Measurements from ENCODE around the gene VDAC1.

VDAC1 gene

DNA sequence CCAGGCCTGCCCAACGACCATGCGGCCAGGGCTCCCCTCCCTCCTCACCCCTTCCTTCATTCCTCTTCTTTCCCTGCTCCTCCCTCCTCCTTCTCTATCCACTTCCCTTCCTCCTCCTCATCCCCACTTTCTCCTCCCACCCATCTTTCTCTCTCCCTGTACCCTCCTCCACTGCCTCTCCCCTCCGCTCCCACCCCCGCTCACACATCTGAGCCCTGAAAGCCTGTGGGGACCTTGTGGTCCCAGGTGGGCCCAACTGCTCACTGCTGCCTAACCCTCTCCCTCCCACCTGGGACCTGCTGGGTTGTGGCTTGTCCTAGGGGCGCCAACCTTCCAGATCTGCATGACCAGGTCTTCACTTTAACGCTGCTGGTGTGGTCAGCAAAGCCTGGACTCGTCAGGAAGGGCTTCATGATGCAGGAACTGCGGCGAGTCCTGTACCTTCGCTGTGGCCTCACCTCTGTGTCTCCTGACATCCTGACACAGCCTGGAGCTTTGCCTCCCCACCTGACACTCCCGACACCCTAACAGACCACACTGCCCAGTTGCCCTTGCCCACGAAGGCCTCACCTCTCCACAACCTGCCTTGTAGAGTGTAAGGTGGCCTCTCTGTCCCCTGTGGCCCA is 71.0 kb downstream of the VDAC1 start:
- WGBS: 85% methylated on average over 12 of the region's 12 CpGs
- no peak for DNase-seq
- no peak overlapping the region for H2AFZ ChIP-seq (ENCODE audit: low read depth, low read length)
- no peak overlapping the region for H2BK5ac ChIP-seq (ENCODE audit: low read depth, low read length, poor library complexity, severe bottlenecking)
- H3K4me3 ChIP-seq (ENCODE audit: insufficient read depth in 1 of 2, low read depth in 1 of 2, low read length in 2 of 2): no peak overlapping the region
- peaks cover 0 to 23% of the 10 kb centered on the region in 2 experiments for H3K27me3 ChIP-seq (ENCODE audit: control insufficient read depth in 1 of 2, insufficient read depth in 1 of 2, low read length in 2 of 2)
- no peaks in the 10 kb centered on the region for H3K9me3 ChIP-seq (ENCODE audit: control insufficient read depth, low read length)
- H3K9ac ChIP-seq (ENCODE audit: low read length): no peak overlapping the region
- no peak overlapping the region for H3K18ac ChIP-seq (ENCODE audit: low read depth in 1 of 2, low read length in 2 of 2)
- no peaks in the 10 kb centered on the region for H3K79me1 ChIP-seq (replicated peaks; ENCODE audit: low read length, poor library complexity, severe bottlenecking)
- H4K91ac ChIP-seq (ENCODE audit: low read length): no peak overlapping the region
- peak overlapping the region in 1 of 2 experiments; percentile 63 for H3K14ac ChIP-seq (ENCODE audit: low read length in 2 of 2)
- peaks cover 15% of the 10 kb centered on the region for H3K4me1 ChIP-seq (ENCODE audit: control insufficient read depth, insufficient read depth, low read depth, low read length)
- no peak overlapping the region for H2BK15ac ChIP-seq (ENCODE audit: low read depth, poor library complexity, severe bottlenecking)
- no peak overlapping the region for H3K27ac ChIP-seq (ENCODE audit: low read length, poor library complexity, severe bottlenecking)
- H2BK12ac ChIP-seq (ENCODE audit: low read length in 2 of 2): no peak overlapping the region
- H4K8ac ChIP-seq (ENCODE audit: low read length): no peak overlapping the region
- H3K4ac ChIP-seq (ENCODE audit: low read depth in 1 of 2, low read length in 2 of 2): no peak overlapping the region
- no peak overlapping the region for H3K23ac ChIP-seq (ENCODE audit: low read length in 2 of 2)
- no peak overlapping the region for H2BK120ac ChIP-seq (ENCODE audit: low read depth, low read length)
- peaks cover 0 to 4% of the 10 kb centered on the region in 2 experiments for H3K36me3 ChIP-seq (ENCODE audit: control insufficient read depth in 1 of 2, insufficient read depth in 2 of 2, low read depth in 1 of 2, low read length in 2 of 2)
- no peak overlapping the region for H2AK5ac ChIP-seq (ENCODE audit: low read length, severe bottlenecking)
- no peak overlapping the region for H3K4me2 ChIP-seq (ENCODE audit: low read length, poor library complexity, severe bottlenecking)

DNA sequence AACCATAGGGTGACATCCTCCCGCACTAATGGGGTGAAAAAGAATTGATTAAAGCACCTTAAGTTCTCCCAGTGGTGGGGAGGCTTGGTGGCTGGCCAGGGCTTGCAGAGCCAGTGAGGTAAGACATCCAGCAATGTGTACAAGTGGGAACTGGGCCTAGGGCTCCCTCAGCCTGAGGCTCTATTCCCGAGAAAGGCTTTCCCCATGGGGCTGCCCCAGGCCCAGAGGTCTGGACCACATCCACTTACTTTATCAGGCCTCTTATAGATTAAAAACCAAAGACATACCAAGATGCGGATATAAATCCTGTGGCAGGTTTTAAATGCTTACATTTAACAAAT is 71.6 kb downstream of the VDAC1 start:
- Histone ChIP-seq H2BK5ac (ENCODE audit: low read depth, low read length, poor library complexity, severe bottlenecking) (no peak overlapping the region), H3K14ac (ENCODE audit: low read length in 2 of 2) (no peak overlapping the region), H3K4me2 (ENCODE audit: low read length, poor library complexity, severe bottlenecking) (no peak overlapping the region), H2AFZ (ENCODE audit: low read depth, low read length) (no peak overlapping the region), H2BK15ac (ENCODE audit: low read depth, poor library complexity, severe bottlenecking) (no peak overlapping the region), H2BK12ac (ENCODE audit: low read length in 2 of 2) (no peak overlapping the region), H4K91ac (ENCODE audit: low read length) (no peak overlapping the region), H3K9ac (ENCODE audit: low read length) (no peak overlapping the region), H3K4me3 (ENCODE audit: insufficient read depth in 1 of 2, low read depth in 1 of 2, low read length in 2 of 2) (no peak overlapping the region), H3K4me1 (ENCODE audit: control insufficient read depth, insufficient read depth, low read depth, low read length) (peaks cover 15% of the 10 kb centered on the region), H3K23ac (ENCODE audit: low read length in 2 of 2) (no peak overlapping the region), H3K4ac (ENCODE audit: low read depth in 1 of 2, low read length in 2 of 2) (no peak overlapping the region), H3K36me3 (ENCODE audit: control insufficient read depth in 1 of 2, insufficient read depth in 2 of 2, low read depth in 1 of 2, low read length in 2 of 2) (peaks cover 0 to 4% of the 10 kb centered on the region in 2 experiments), H3K27me3 (ENCODE audit: control insufficient read depth in 1 of 2, insufficient read depth in 1 of 2, low read length in 2 of 2) (peaks cover 0 to 23% of the 10 kb centered on the region in 2 experiments), H2AK5ac (ENCODE audit: low read length, severe bottlenecking) (no peak overlapping the region), H3K9me3 (ENCODE audit: control insufficient read depth, low read length) (no peaks in the 10 kb centered on the region), H3K18ac (ENCODE audit: low read depth in 1 of 2, low read length in 2 of 2) (no peak overlapping the region), H2BK120ac (ENCODE audit: low read depth, low read length) (no peak overlapping the region), H3K27ac (ENCODE audit: low read length, poor library complexity, severe bottlenecking) (no peak overlapping the region), H3K79me1 (replicated peaks; ENCODE audit: low read length, poor library complexity, severe bottlenecking) (no peaks in the 10 kb centered on the region), H4K8ac (ENCODE audit: low read length) (no peak overlapping the region)
- no peak for DNase-seq
- 81% methylated on average over 3 of the region's 3 CpGs for WGBS

DNA sequence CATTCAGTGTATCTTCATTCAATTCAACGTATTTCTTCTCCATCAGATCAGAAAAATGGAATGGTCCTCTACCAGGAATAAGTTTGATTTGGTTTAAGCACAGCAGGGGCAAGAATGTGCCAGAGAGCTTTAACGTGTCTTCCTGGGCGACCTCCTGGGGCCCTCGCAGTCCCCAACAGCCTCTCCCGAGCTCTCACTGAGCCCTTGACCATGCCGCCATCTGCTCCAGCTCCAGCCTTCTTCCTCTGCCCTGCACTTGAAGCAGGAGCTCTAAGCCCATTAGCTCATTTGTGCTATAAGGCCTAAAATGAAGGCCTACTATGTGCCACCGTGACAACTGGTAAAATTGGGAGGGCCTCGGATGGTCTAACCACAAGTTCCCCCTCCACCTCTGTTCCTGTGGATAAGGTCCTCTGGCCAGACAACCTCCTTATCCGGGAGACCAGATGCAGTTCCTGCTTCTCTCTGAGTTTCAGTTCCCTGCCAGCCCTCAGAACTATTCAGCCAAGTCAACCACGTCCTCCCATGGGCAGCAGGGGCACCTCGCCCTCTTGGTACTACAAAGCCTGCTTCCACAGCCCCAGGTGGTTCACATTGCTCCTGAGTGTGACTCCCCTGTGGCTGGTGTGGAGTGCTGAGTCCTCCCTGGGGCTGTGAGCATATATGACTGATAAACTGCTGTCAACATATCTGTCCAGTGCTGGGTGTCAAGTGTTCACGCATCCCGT is 72.2 kb downstream of the VDAC1 start:
- Histone ChIP-seq H2BK15ac (ENCODE audit: low read depth, poor library complexity, severe bottlenecking) (no peak overlapping the region), H2BK120ac (ENCODE audit: low read depth, low read length) (no peak overlapping the region), H3K27me3 (ENCODE audit: control insufficient read depth in 1 of 2, insufficient read depth in 1 of 2, low read length in 2 of 2) (peaks cover 0 to 28% of the 10 kb centered on the region in 2 experiments), H3K18ac (ENCODE audit: low read depth in 1 of 2, low read length in 2 of 2) (no peak overlapping the region), H3K27ac (ENCODE audit: low read length, poor library complexity, severe bottlenecking) (no peak overlapping the region), H3K9me3 (ENCODE audit: control insufficient read depth, low read length) (no peaks in the 10 kb centered on the region), H3K23ac (ENCODE audit: low read length in 2 of 2) (no peak overlapping the region), H3K14ac (ENCODE audit: low read length in 2 of 2) (no peak overlapping the region), H2AFZ (ENCODE audit: low read depth, low read length) (no peak overlapping the region), H3K4me3 (ENCODE audit: insufficient read depth in 1 of 2, low read depth in 1 of 2, low read length in 2 of 2) (no peak overlapping the region), H3K36me3 (ENCODE audit: control insufficient read depth in 1 of 2, insufficient read depth in 2 of 2, low read depth in 1 of 2, low read length in 2 of 2) (peaks cover 0 to 4% of the 10 kb centered on the region in 2 experiments), H2AK5ac (ENCODE audit: low read length, severe bottlenecking) (no peak overlapping the region), H4K8ac (ENCODE audit: low read length) (no peak overlapping the region), H3K4me1 (ENCODE audit: control insufficient read depth, insufficient read depth, low read depth, low read length) (peaks cover 16% of the 10 kb centered on the region), H4K91ac (ENCODE audit: low read length) (no peak overlapping the region), H2BK5ac (ENCODE audit: low read depth, low read length, poor library complexity, severe bottlenecking) (no peak overlapping the region), H3K9ac (ENCODE audit: low read length) (no peak overlapping the region), H2BK12ac (ENCODE audit: low read length in 2 of 2) (no peak overlapping the region), H3K4me2 (ENCODE audit: low read length, poor library complexity, severe bottlenecking) (no peak overlapping the region), H3K79me1 (replicated peaks; ENCODE audit: low read length, poor library complexity, severe bottlenecking) (no peaks in the 10 kb centered on the region), H3K4ac (ENCODE audit: low read depth in 1 of 2, low read length in 2 of 2) (no peak overlapping the region)
- WGBS: 84% methylated on average over 13 of the region's 13 CpGs
- no peak for DNase-seq

DNA sequence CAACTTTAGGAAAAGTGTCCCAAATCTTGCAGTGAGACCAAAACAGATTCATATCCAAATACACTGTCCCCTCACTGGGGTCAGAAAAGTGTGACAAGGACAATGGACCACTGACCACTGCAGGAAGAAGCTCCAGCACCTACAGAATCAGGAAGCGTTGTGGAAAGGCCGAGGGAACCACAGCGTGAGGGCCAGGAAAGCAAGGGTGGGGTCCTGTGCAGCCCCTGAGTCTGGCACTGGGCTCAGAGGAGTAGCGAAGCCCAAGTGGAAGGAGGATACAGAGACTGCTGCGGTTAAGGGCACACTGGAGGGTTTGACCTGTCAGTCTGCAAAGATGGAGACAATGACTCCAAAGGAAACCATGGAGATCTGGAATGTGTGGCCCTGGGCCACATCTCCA is 73.2 kb downstream of the VDAC1 start:
- peaks cover 0 to 37% of the 10 kb centered on the region in 2 experiments for H3K27me3 ChIP-seq (ENCODE audit: control insufficient read depth in 1 of 2, insufficient read depth in 1 of 2, low read length in 2 of 2)
- peaks cover 0 to 4% of the 10 kb centered on the region in 2 experiments for H3K36me3 ChIP-seq (ENCODE audit: control insufficient read depth in 1 of 2, insufficient read depth in 2 of 2, low read depth in 1 of 2, low read length in 2 of 2)
- H3K9ac ChIP-seq (ENCODE audit: low read length): no peak overlapping the region
- H2BK5ac ChIP-seq (ENCODE audit: low read depth, low read length, poor library complexity, severe bottlenecking): no peak overlapping the region
- H4K8ac ChIP-seq (ENCODE audit: low read length): no peak overlapping the region
- H3K4me1 ChIP-seq (ENCODE audit: control insufficient read depth, insufficient read depth, low read depth, low read length): peaks cover 23% of the 10 kb centered on the region
- no peak for DNase-seq
- H2BK15ac ChIP-seq (ENCODE audit: low read depth, poor library complexity, severe bottlenecking): no peak overlapping the region
- H3K18ac ChIP-seq (ENCODE audit: low read depth in 1 of 2, low read length in 2 of 2): no peak overlapping the region
- H3K79me1 ChIP-seq (replicated peaks; ENCODE audit: low read length, poor library complexity, severe bottlenecking): no peaks in the 10 kb centered on the region
- no peak overlapping the region for H2BK120ac ChIP-seq (ENCODE audit: low read depth, low read length)
- no peak overlapping the region for H3K4me3 ChIP-seq (ENCODE audit: insufficient read depth in 1 of 2, low read depth in 1 of 2, low read length in 2 of 2)
- no peak overlapping the region for H3K23ac ChIP-seq (ENCODE audit: low read length in 2 of 2)
- H3K4me2 ChIP-seq (ENCODE audit: low read length, poor library complexity, severe bottlenecking): no peak overlapping the region
- 90% methylated on average over 5 of the region's 5 CpGs for WGBS
- no peak overlapping the region for H3K4ac ChIP-seq (ENCODE audit: low read depth in 1 of 2, low read length in 2 of 2)
- no peak overlapping the region for H2BK12ac ChIP-seq (ENCODE audit: low read length in 2 of 2)
- no peaks in the 10 kb centered on the region for H3K9me3 ChIP-seq (ENCODE audit: control insufficient read depth, low read length)
- no peak overlapping the region for H2AFZ ChIP-seq (ENCODE audit: low read depth, low read length)
- H4K91ac ChIP-seq (ENCODE audit: low read length): no peak overlapping the region
- no peak overlapping the region for H3K14ac ChIP-seq (ENCODE audit: low read length in 2 of 2)
- H2AK5ac ChIP-seq (ENCODE audit: low read length, severe bottlenecking): no peak overlapping the region
- no peak overlapping the region for H3K27ac ChIP-seq (ENCODE audit: low read length, poor library complexity, severe bottlenecking)

All from mesenchymal stem cell (in vitro differentiated cells and primary cell).